SH-SY5Y (cell line): ENCODE data around the gene TMEM178A.

Experiments used
- GATA2 ChIP-seq: IDR thresholded peaks from 2 replicates; pipeline ENCODE4 v1.6.1; 2011; ENCODE audit warnings: mild to moderate bottlenecking, low read depth, low read length
- GATA3 ChIP-seq: IDR thresholded peaks from 2 replicates; pipeline ENCODE4 v1.6.1; 2011; ENCODE audit warnings: low read depth, mild to moderate bottlenecking, low read length, moderate library complexity

GRCh38 chr2:39712953-39713352 lies 47.2 kb downstream of the TMEM178A start:
- TF ChIP-seq GATA2 = no peak
- no peak for TF ChIP-seq GATA3
